Measurements from ENCODE around the gene TTLL5. TPM values are rescaled to one million over a fixed set of nuclear protein-coding genes. Genes with fewer than 3 reads are reported as not detected.

TTLL5 gene
- polyA plus RNA-seq, 3 donors, result 4.2 to 7.2 (median 4.7) TPM

- Mint-ChIP-seq H3K4me3 (no peak overlapping the region), H3K4me1 (peaks cover 4% of the 10 kb centered on the region)
- intact Hi-C loops (cut with micrococcal nuclease), result loop anchor here (5.0 kb wide), 1 partner anchor 36 kb away; no protein-coding TSS in a partner anchor
These were observed 7.5 kb upstream of the TTLL5 start for GRCh38 chr14:75653563-75653962.

GRCh38 chr14:75654127-75654732 lies 6.8 kb upstream of the TTLL5 start:
- Histone ChIP-seq H3K79me2 (ENCODE audit: insufficient read depth, low read length) (no peaks in the 10 kb centered on the region), H3K36me3 (replicated peaks in 1 of 2; ENCODE audit: control insufficient read depth in 1 of 2, insufficient read depth in 2 of 2, low read length in 2 of 2) (peaks cover 27 to 57% of the 10 kb centered on the region in 2 donors), H3K4me3 (replicated peaks in 1 of 3; ENCODE audit: low read depth in 2 of 3, low read length in 3 of 3) (no peak overlapping the region), H2AFZ (ENCODE audit: insufficient read depth, low read depth, low read length, poor library complexity, severe bottlenecking) (no peak overlapping the region), H3K9me3 (replicated peaks in 1 of 2; ENCODE audit: control insufficient read depth in 1 of 2, insufficient read depth in 1 of 2, low read length in 2 of 2) (no peaks in the 10 kb centered on the region), H3K4me1 (ENCODE audit: control insufficient read depth in 1 of 2, insufficient read depth in 2 of 2, low read length in 2 of 2) (no peaks in the 10 kb centered on the region), H3K4me2 (replicated peaks; ENCODE audit: extremely low read depth, low read length, poor library complexity, severe bottlenecking) (no peak overlapping the region), H3K27me3 (ENCODE audit: control insufficient read depth in 2 of 2, insufficient read depth in 2 of 2, low read length in 2 of 2) (no peaks in the 10 kb centered on the region), H3K27ac (ENCODE audit: low read depth in 1 of 2, low read length in 2 of 2) (no peak overlapping the region), H4K20me1 (ENCODE audit: insufficient read depth, low read length) (no peaks in the 10 kb centered on the region), H3K9ac (ENCODE audit: insufficient read depth, low read length, poor library complexity, severe bottlenecking) (no peak overlapping the region)
- peak; percentile 60 to 80 (median 74) for DNase-seq
- Mint-ChIP-seq H3K36me3 (peaks cover 36 to 64% of the 10 kb centered on the region in 2 donors), H3K27me3 (ENCODE audit: low read depth in 3 of 3) (no peaks in the 10 kb centered on the region), H3K4me3 (no peak overlapping the region), H3K9me3 (no peaks in the 10 kb centered on the region), H3K27ac (no peak overlapping the region), H3K4me1 (peaks cover 6% of the 10 kb centered on the region)
- intact Hi-C loops (cut with micrococcal nuclease), result loop anchor here (1.0 to 5.0 kb wide), 2 partner anchors 37 to 77 kb away; no protein-coding TSS in a partner anchor
- peak; percentile 91 for TF ChIP-seq CTCF (IDR thresholded peaks at IDR 0.05)
- WGBS (ENCODE audit: insufficient coverage), result 25% methylated on average over 4 of the region's 4 CpGs

More at GRCh38 chr14:75653563-75653962, 7.5 kb upstream of the TTLL5 start:
- Histone ChIP-seq H3K36me3 (replicated peaks in 1 of 2; ENCODE audit: control insufficient read depth in 1 of 2, insufficient read depth in 2 of 2, low read length in 2 of 2) (peaks cover 27 to 64% of the 10 kb centered on the region in 2 donors), H3K79me2 (ENCODE audit: insufficient read depth, low read length) (no peaks in the 10 kb centered on the region), H3K9ac (ENCODE audit: insufficient read depth, low read length, poor library complexity, severe bottlenecking) (no peak overlapping the region), H3K4me2 (replicated peaks; ENCODE audit: extremely low read depth, low read length, poor library complexity, severe bottlenecking) (no peak overlapping the region), H2AFZ (ENCODE audit: insufficient read depth, low read depth, low read length, poor library complexity, severe bottlenecking) (no peak overlapping the region), H3K27ac (ENCODE audit: low read depth in 1 of 2, low read length in 2 of 2) (no peak overlapping the region), H3K9me3 (replicated peaks in 1 of 2; ENCODE audit: control insufficient read depth in 1 of 2, insufficient read depth in 1 of 2, low read length in 2 of 2) (no peaks in the 10 kb centered on the region), H4K20me1 (ENCODE audit: insufficient read depth, low read length) (no peaks in the 10 kb centered on the region), H3K27me3 (ENCODE audit: control insufficient read depth in 2 of 2, insufficient read depth in 2 of 2, low read length in 2 of 2) (no peaks in the 10 kb centered on the region), H3K4me3 (replicated peaks in 1 of 3; ENCODE audit: low read depth in 2 of 3, low read length in 3 of 3) (no peak overlapping the region), H3K4me1 (ENCODE audit: control insufficient read depth in 1 of 2, insufficient read depth in 2 of 2, low read length in 2 of 2) (no peaks in the 10 kb centered on the region)
- peaks cover 39 to 71% of the 10 kb centered on the region in 2 donors for H3K36me3 Mint-ChIP-seq
- TF ChIP-seq CTCF (IDR thresholded peaks at IDR 0.05), result no peak
- no peaks in the 10 kb centered on the region for H3K9me3 Mint-ChIP-seq
- no peak for DNase-seq
- no peak overlapping the region for H3K27ac Mint-ChIP-seq
- no CpG with 5 or more reads among the region's 1 CpG for WGBS (ENCODE audit: insufficient coverage)
- H3K27me3 Mint-ChIP-seq (ENCODE audit: low read depth in 3 of 3), result no peaks in the 10 kb centered on the region

Data from CD14-positive monocyte (primary cell).